KOPT-K1 (cell line): ENCODE data around the gene MRPL53.
"Not testable (repeated sequence)": the region's sequence is repeated elsewhere in the genome, so short reads cannot be mapped to it uniquely, and the experiment has no call there.

Experiments
- H3K27ac ChIP-seq: fragments of 200-600 bp; sonication (generic); 2 replicates; pipeline ENCODE4 v1.5.1; 2016; ENCODE audit warnings: antibody characterized with exemption, mild to moderate bottlenecking, low read depth, low read length; ENCODE audit not compliant: poor library complexity, severe bottlenecking
- H3K36me3 ChIP-seq: fragments of 200-600 bp; sonication (generic); 2 replicates; pipeline ENCODE4 v1.5.1; 2017; ENCODE audit warnings: antibody characterized with exemption, mild to moderate bottlenecking, low read length, moderate library complexity; ENCODE audit not compliant: insufficient read depth
- H3K9me3 ChIP-seq: fragments of 200-600 bp; sonication (generic); 2 replicates; pipeline ENCODE4 v1.5.1; 2017; ENCODE audit warnings: antibody characterized with exemption, low read length, mild to moderate bottlenecking; ENCODE audit not compliant: insufficient read depth, poor library complexity, severe bottlenecking

MRPL53 gene

DNA sequence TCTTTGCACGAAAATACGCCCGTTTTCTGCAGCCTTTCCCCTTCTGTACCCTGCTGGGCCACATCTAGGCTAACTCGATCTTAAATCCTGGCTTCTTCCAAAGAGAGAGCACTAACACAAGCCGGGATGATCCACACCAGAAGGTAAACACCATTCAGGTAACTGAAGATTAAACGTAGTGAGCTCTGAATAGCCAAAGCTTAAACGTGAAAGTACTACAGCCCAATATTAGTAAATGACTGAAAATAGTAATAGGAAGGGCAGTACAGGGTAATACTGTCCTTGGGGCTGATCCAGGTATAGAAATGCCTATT lies 422 bp upstream of the MRPL53 start:
- Histone ChIP-seq H3K9me3 (no peaks in the 10 kb centered on the region), H3K27ac (peak overlapping the region; percentile 75), H3K36me3 (peaks cover 37% of the 10 kb centered on the region)

DNA sequence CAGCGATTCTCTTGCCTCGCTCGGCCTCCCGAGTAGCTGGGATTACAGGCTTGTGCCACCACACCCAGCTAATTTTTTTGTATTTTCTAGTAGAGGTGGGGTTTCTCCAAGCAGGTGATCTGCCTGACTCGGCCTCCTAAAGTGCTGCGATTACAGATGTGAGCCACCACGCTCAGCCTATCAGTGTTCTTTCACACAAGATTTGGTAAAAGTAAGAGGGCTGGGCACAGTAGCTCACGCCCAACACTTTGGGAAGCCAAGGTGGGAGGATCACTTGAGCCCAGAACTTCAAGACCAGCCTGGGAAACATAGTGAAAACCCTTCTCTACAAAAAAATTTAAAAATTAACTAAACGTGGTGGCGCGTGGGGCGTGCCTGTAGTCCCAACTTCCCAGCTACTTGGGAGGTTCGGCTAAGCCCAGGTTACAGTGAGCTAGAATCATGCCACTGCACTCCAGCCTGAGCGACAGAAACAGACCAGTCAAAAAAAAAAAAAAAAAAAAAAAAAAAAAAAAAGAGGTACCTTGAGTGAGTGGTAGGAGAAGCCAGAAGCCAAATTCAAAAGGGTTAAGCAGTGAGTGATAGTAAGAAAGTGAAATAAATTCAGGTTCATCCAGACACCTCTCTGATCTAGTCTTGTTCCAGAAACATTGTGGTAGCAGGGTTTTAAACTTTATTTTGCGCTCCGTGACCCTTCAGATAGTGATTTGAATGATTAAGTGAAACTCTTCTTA lies 981 bp downstream of the MRPL53 start:
- peaks cover 24% of the 10 kb centered on the region for H3K36me3 ChIP-seq
- H3K27ac ChIP-seq, result peak overlapping the region; percentile 75
- H3K9me3 ChIP-seq, result no peaks in the 10 kb centered on the region

- H3K36me3 ChIP-seq, result peaks cover 17% of the 10 kb centered on the region
- not testable (repeated sequence) for H3K9me3 ChIP-seq, H3K27ac ChIP-seq
Observed at GRCh38 chr2:74470742-74471141, 1.7 kb downstream of the MRPL53 start.

GRCh38 chr2:74464406-74464805 lies 8.1 kb downstream of the MRPL53 start:
- Histone ChIP-seq H3K36me3 (peaks cover 30% of the 10 kb centered on the region), H3K9me3 (no peaks in the 10 kb centered on the region), H3K27ac (peak overlapping the region; percentile 76)

- Histone ChIP-seq H3K27ac (no peak overlapping the region), H3K9me3 (no peaks in the 10 kb centered on the region), H3K36me3 (peaks cover 30% of the 10 kb centered on the region)
Observed at GRCh38 chr2:74462786-74463105, 9.7 kb downstream of the MRPL53 start.

- Histone ChIP-seq H3K9me3 (no peaks in the 10 kb centered on the region), H3K36me3 (peaks cover 30% of the 10 kb centered on the region), H3K27ac (no peak overlapping the region)
Observed at GRCh38 chr2:74462054-74462785, 10.3 kb downstream of the MRPL53 start.

- no peaks in the 10 kb centered on the region for H3K9me3 ChIP-seq
Observed at GRCh38 chr2:74461187-74462053, 11.1 kb downstream of the MRPL53 start.

DNA sequence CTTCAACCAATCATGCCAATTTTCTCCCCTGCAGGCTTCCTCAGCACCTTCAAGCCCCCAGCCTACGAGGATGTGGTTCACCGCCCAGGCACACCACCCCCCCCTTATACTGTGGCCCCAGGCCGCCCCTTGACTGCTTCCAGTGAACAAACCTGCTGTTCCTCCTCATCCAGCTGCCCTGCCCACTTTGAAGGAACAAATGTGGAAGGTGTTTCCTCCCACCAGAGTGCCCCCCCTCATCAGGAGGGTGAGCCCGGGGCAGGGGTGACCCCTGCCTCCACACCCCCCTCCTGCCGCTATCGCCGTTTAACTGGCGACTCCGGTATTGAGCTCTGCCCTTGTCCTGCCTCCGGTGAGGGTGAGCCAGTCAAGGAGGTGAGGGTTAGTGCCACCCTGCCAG lies 12.3 kb downstream of the MRPL53 start:
- H3K9me3 ChIP-seq, H3K27ac ChIP-seq: not testable (repeated sequence)
- H3K36me3 ChIP-seq, result peaks cover 30% of the 10 kb centered on the region

More at GRCh38 chr2:74461187-74462053, 11.1 kb downstream of the MRPL53 start:
- Histone ChIP-seq H3K36me3 (peaks cover 30% of the 10 kb centered on the region), H3K27ac (no peak overlapping the region)

- H3K27ac ChIP-seq, H3K9me3 ChIP-seq: not testable (repeated sequence)
- H3K36me3 ChIP-seq, result peaks cover 30% of the 10 kb centered on the region
Observed at GRCh38 chr2:74459503-74460118, 12.9 kb downstream of the MRPL53 start.

- Histone ChIP-seq H3K9me3 (no peaks in the 10 kb centered on the region), H3K27ac (peak overlapping the region; percentile 70), H3K36me3 (peaks cover 30% of the 10 kb centered on the region)
Observed at GRCh38 chr2:74458938-74459363, 13.5 kb downstream of the MRPL53 start.

- peaks cover 30% of the 10 kb centered on the region for H3K36me3 ChIP-seq
- H3K27ac ChIP-seq, result peak within 1 kb of the TSS; percentile 84
- no peaks in the 10 kb centered on the region for H3K9me3 ChIP-seq
Observed at GRCh38 chr2:74458132-74458937, 14.1 kb downstream of the MRPL53 start, which contains the start of gene WBP1. TSS of gene WBP1 (plus strand) at chr2:74458438. CDS start at chr2:74458603, 165 bp downstream.

- Histone ChIP-seq H3K36me3 (peaks cover 23% of the 10 kb centered on the region), H3K27ac (peak overlapping the region; percentile 84), H3K9me3 (no peaks in the 10 kb centered on the region)
Observed at GRCh38 chr2:74457549-74458131, 14.8 kb downstream of the MRPL53 start.

- Histone ChIP-seq H3K9me3 (no peaks in the 10 kb centered on the region), H3K36me3 (peaks cover 18% of the 10 kb centered on the region), H3K27ac (peak overlapping the region; percentile 84)
Observed at GRCh38 chr2:74457129-74457548, 15.3 kb downstream of the MRPL53 start.
